ACC112 (cell line): ENCODE measurements around the gene NR5A2.

Experiments used
- H2AFZ ChIP-seq: fragments of 200-600 bp; sonication (generic); one replicate; pipeline ENCODE4 v1.6.0; 2017; ENCODE audit warnings: antibody characterized with exemption, low read length; ENCODE audit not compliant: unreplicated experiment
- H3K27ac ChIP-seq: fragments of 200-600 bp; sonication (generic); 2 replicates; pipeline ENCODE4 v1.5.1; 2014; ENCODE audit warnings: low read depth, mild to moderate bottlenecking, antibody characterized with exemption, low read length, moderate library complexity
- H3K27me3 ChIP-seq: fragments of 200-600 bp; sonication (generic); 2 replicates; pipeline ENCODE4 v1.6.1; 2014; ENCODE audit warnings: mild to moderate bottlenecking, antibody characterized with exemption, low read length, moderate library complexity, mixed read lengths; ENCODE audit not compliant: insufficient read depth
- H3K36me3 ChIP-seq: fragments of 200-600 bp; sonication (generic); 2 replicates; pipeline ENCODE4 v1.6.1; 2016; ENCODE audit warnings: mild to moderate bottlenecking, antibody characterized with exemption, low read length, moderate library complexity, mixed read lengths; ENCODE audit not compliant: insufficient read depth
- H3K4me1 ChIP-seq: fragments of 200-600 bp; sonication (generic); one replicate; pipeline ENCODE4 v1.6.1; 2016; ENCODE audit warnings: low read length, mixed read lengths; ENCODE audit not compliant: insufficient read depth, unreplicated experiment, control insufficient read depth
- H3K4me3 ChIP-seq: fragments of 200-600 bp; sonication (generic); 2 replicates; pipeline ENCODE4 v1.5.1; 2014; ENCODE audit warnings: mild to moderate bottlenecking, low read depth, low read length
- H3K79me2 ChIP-seq: fragments of 200-600 bp; sonication (generic); one replicate; pipeline ENCODE4 v1.6.0; 2016; ENCODE audit warnings: low read length; ENCODE audit not compliant: control insufficient read depth, unreplicated experiment, insufficient read depth

NR5A2 gene

DNA sequence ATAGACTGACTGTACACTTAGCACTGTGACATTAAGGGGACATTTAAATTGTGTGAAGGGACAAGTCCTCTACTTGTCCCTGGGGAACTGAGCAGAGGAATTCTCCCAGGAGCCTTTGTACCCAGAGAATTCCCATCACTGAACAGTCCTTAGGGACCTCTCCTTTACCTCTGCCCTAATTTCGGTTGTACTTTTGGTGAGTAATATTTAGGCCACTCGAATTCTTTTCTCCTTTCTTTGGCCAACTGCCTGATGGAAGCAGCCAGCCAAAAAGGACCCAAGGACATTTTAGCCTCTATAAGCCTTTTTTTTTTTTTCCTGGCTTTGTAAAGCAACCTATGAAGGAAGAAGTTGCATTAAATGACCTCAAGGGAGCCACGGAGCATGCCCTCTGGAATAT, 71.5 kb downstream of the NR5A2 start:
- H3K4me1 ChIP-seq, result peaks cover 15% of the 10 kb centered on the region
- peak overlapping the region; percentile 8; the same call in 1 of the 2 replicates for H3K27ac ChIP-seq
- H3K36me3 ChIP-seq, result no peaks in the 10 kb centered on the region
- H3K4me3 ChIP-seq, result no peak overlapping the region
- no peaks in the 10 kb centered on the region for H3K79me2 ChIP-seq
- H3K27me3 ChIP-seq, result no peaks in the 10 kb centered on the region
- no peak overlapping the region for H2AFZ ChIP-seq

GRCh38 chr1:200103966-200104583, 76.6 kb downstream of the NR5A2 start:
- Histone ChIP-seq H3K4me3 (no peak overlapping the region), H3K27ac (no peak overlapping the region), H2AFZ (no peak overlapping the region), H3K79me2 (no peaks in the 10 kb centered on the region), H3K4me1 (peaks cover 8% of the 10 kb centered on the region), H3K27me3 (no peaks in the 10 kb centered on the region), H3K36me3 (no peaks in the 10 kb centered on the region)

GRCh38 chr1:200107004-200107470, 79.5 kb downstream of the NR5A2 start:
- Histone ChIP-seq H3K27me3 (no peaks in the 10 kb centered on the region), H3K4me1 (no peaks in the 10 kb centered on the region), H2AFZ (peak overlapping the region; percentile 74), H3K36me3 (no peaks in the 10 kb centered on the region), H3K27ac (no peak overlapping the region), H3K79me2 (no peaks in the 10 kb centered on the region), H3K4me3 (peak overlapping the region; percentile 55)

GRCh38 chr1:200108659-200109058, 81.1 kb downstream of the NR5A2 start:
- Histone ChIP-seq H3K79me2 (no peaks in the 10 kb centered on the region), H3K27ac (no peak overlapping the region), H3K27me3 (no peaks in the 10 kb centered on the region), H3K4me3 (no peak overlapping the region), H2AFZ (no peak overlapping the region), H3K36me3 (no peaks in the 10 kb centered on the region), H3K4me1 (no peaks in the 10 kb centered on the region)

GRCh38 chr1:200112290-200112689, 84.8 kb downstream of the NR5A2 start:
- Histone ChIP-seq H3K27ac (no peak overlapping the region), H3K79me2 (no peaks in the 10 kb centered on the region), H3K27me3 (no peaks in the 10 kb centered on the region), H3K4me1 (no peaks in the 10 kb centered on the region), H3K36me3 (no peaks in the 10 kb centered on the region), H3K4me3 (no peak overlapping the region), H2AFZ (no peak overlapping the region)

GRCh38 chr1:200115532-200115931, 88.0 kb downstream of the NR5A2 start:
- H3K27me3 ChIP-seq, result no peaks in the 10 kb centered on the region
- no peaks in the 10 kb centered on the region for H3K79me2 ChIP-seq
- H3K27ac ChIP-seq, result no peak overlapping the region
- no peak overlapping the region for H2AFZ ChIP-seq
- H3K36me3 ChIP-seq, result no peaks in the 10 kb centered on the region
- H3K4me3 ChIP-seq, result no peak overlapping the region
- no peaks in the 10 kb centered on the region for H3K4me1 ChIP-seq

- Histone ChIP-seq H3K36me3 (no peaks in the 10 kb centered on the region), H3K27me3 (no peaks in the 10 kb centered on the region), H2AFZ (no peak overlapping the region), H3K4me1 (no peaks in the 10 kb centered on the region), H3K4me3 (no peak overlapping the region), H3K79me2 (no peaks in the 10 kb centered on the region), H3K27ac (no peak overlapping the region)
These were observed 88.8 kb downstream of the NR5A2 start for GRCh38 chr1:200116324-200116723.

- Histone ChIP-seq H3K27ac (no peak overlapping the region), H3K4me1 (no peaks in the 10 kb centered on the region), H3K27me3 (no peaks in the 10 kb centered on the region)
These were observed 91.4 kb downstream of the NR5A2 start for GRCh38 chr1:200118779-200119505.

DNA sequence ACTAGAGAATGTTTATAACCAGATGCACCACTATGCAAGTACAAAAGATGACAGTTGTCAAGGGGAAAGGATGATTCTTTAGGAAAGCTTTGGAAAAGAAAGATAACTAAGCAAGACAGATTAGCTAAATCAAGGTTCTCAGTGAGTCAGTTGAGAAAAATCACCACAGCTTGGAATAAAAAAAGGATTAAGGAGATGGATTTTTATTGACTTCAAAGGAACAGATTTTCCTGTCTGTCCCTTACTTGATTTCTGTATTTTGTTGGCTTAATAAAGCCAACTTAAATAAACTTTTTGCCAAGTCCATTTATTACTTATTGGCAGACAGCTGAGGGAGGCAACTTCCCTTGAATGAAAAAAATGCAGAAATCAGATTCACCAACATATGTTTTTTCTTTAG, 93.9 kb downstream of the NR5A2 start:
- H3K4me3 ChIP-seq, result no peak overlapping the region
- no peak overlapping the region for H2AFZ ChIP-seq
- H3K27me3 ChIP-seq, result no peaks in the 10 kb centered on the region
- no peak overlapping the region for H3K27ac ChIP-seq
- H3K36me3 ChIP-seq, result no peaks in the 10 kb centered on the region
- no peaks in the 10 kb centered on the region for H3K4me1 ChIP-seq
- no peaks in the 10 kb centered on the region for H3K79me2 ChIP-seq

More at GRCh38 chr1:200118779-200119505, 91.4 kb downstream of the NR5A2 start:
- no peak overlapping the region for H2AFZ ChIP-seq
- H3K36me3 ChIP-seq, result no peaks in the 10 kb centered on the region
- no peaks in the 10 kb centered on the region for H3K79me2 ChIP-seq
- no peak overlapping the region for H3K4me3 ChIP-seq

DNA sequence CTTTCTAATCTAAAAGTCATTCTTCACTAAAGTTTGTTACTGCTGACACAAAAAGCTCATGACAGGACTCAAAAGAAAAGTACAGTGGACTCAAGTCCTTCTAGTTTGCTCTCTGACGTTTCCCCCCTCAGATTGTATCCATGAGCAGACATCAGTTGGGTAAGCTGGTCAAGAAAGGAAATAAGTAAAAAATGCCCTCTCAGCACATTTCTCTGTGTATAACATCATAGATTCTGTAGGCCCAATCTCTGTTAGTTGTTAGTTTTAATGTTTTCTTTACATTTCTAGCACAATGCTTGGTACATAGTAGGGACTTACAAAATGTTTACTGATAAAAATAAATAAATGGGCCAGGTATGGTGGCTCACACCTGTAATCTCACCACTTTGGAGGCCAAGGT, 96.8 kb downstream of the NR5A2 start:
- no peak overlapping the region for H3K27ac ChIP-seq
- no peak overlapping the region for H3K4me3 ChIP-seq
- no peaks in the 10 kb centered on the region for H3K4me1 ChIP-seq
- no peaks in the 10 kb centered on the region for H3K79me2 ChIP-seq
- no peaks in the 10 kb centered on the region for H3K36me3 ChIP-seq
- no peak overlapping the region for H2AFZ ChIP-seq
- H3K27me3 ChIP-seq, result no peaks in the 10 kb centered on the region

DNA sequence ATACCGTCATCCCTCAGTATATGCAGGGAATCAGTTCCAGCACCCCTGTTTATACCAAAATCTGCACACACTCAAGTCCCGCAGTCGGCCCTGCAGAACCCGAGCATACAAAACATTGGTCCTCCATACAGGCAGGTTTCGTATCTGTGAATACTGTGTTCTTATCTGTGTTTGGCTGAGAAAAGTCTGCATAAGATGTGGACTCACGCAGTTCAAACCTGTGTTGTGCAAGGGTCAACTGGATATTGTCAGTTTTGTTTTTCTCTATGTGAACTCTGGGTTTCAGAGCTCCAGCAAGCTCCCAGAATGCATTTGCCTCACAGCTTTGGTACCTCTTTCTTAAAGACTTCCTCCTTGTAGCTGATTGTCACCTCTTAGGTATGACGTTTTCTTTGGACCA, 100.6 kb downstream of the NR5A2 start:
- Histone ChIP-seq H3K27ac (no peak overlapping the region), H3K36me3 (no peaks in the 10 kb centered on the region), H2AFZ (no peak overlapping the region), H3K79me2 (no peaks in the 10 kb centered on the region), H3K4me1 (no peaks in the 10 kb centered on the region), H3K4me3 (no peak overlapping the region), H3K27me3 (no peaks in the 10 kb centered on the region)
